HepG2 (cell line): Measurements from ENCODE around the gene TOX2. TPM values are rescaled to one million over a fixed set of nuclear protein-coding genes. Genes with fewer than 3 reads are reported as not detected.
A peak's percentile ranks its signal among the peaks of the same experiment; 100 is the strongest.

ENCODE experiments used
- ATAC-seq: fragments of 200-7000 bp; cut with Tn5 transposase; 3 replicates; pipeline ENCODE4 v1.9.1; 2020; ENCODE audit warnings: mild to moderate bottlenecking, moderate library complexity
- BruUV-seq: library from RNA; stranded (reverse); fragments of 400-500 nt; replicated peaks from 2 replicates; lab custom pipeline; 2021; lab: Mats Ljungman, UMichigan
- CTCF ChIA-PET: fragments of 300-600 bp; formaldehyde crosslinking; extraction: SDS; loops from one replicate; lab custom pipeline; 2021; ENCODE audit warnings: low total read pairs, inconsistent platforms, low intra/inter-chr PET ratio; lab: Yijun Ruan, JAX
- POLR2A ChIA-PET: fragments of 350-600 bp; sonication (Branson Sonifier 250); formaldehyde crosslinking; loops from one replicate; lab custom pipeline; 2020; ENCODE audit warnings: antibody characterized with exemption, inconsistent platforms; lab: Yijun Ruan, JAX
- DNase-seq: peaks from one replicate; pipeline ENCODE4 v3.0.0-alpha.2; 2015; ENCODE audit warnings: low spot score
- FAIRE-seq: peaks from 3 replicates; lab custom pipeline; 2011; peaks lifted over from hg19 to GRCh38; lab: Jason Lieb, UNC
- H2AFZ ChIP-seq: one replicate; pipeline ENCODE4 v1.6.1; 2011; ENCODE audit warnings: low read length, inconsistent platforms
- H3K27ac ChIP-seq: fragments of 300-600 bp; 3 replicates; pipeline ENCODE4 v1.8.0; 2011; ENCODE audit warnings: mixed run types, mild to moderate bottlenecking, mixed read lengths, low read length, inconsistent platforms; ENCODE audit not compliant: insufficient read depth; ENCODE audit errors: extremely low read length
- H3K27me3 ChIP-seq, 2 experiments: fragments of 200-600 bp in 1 of 2; 2 replicates in 1 of 2; 3 replicates in 1 of 2; pipeline versions ENCODE4 v1.6.0 to v1.8.0; 2011; ENCODE audit warnings: low read length in 2 of 2, mild to moderate bottlenecking in 2 of 2, moderate library complexity in 2 of 2, inconsistent platforms in 1 of 2; ENCODE audit not compliant: insufficient read depth in 2 of 2, control insufficient read depth in 1 of 2
- H3K36me3 ChIP-seq, 2 experiments: fragments of 200-600 bp in 1 of 2; replicated peaks in 1 of 2; 2 replicates in 1 of 2; 3 replicates in 1 of 2; pipeline versions ENCODE4 v1.5.1 to v1.8.0; 2011; ENCODE audit warnings: low read length in 2 of 2, inconsistent platforms in 1 of 2; ENCODE audit not compliant: insufficient read depth in 2 of 2, control insufficient read depth in 1 of 2
- H3K4me1 ChIP-seq: 2 replicates; pipeline ENCODE4 v1.5.1; 2012; ENCODE audit warnings: low read length, inconsistent platforms; ENCODE audit not compliant: insufficient read depth
- H3K4me2 ChIP-seq: 2 replicates; pipeline ENCODE4 v1.6.0; 2011; ENCODE audit warnings: low read depth, low read length, inconsistent platforms
- H3K4me3 ChIP-seq, 3 experiments: fragments of 200-600 bp in 1 of 3; sonication (generic), shearing (Covaris generic) in 1 of 3; replicated peaks in 1 of 3; 2 replicates each; pipeline ENCODE4 v1.5.1; 2011 to 2016; ENCODE audit warnings: low read length in 3 of 3, inconsistent platforms in 2 of 3, low read depth in 2 of 3, mild to moderate bottlenecking in 2 of 3, control low read depth in 1 of 3, mixed read lengths in 1 of 3; ENCODE audit not compliant: insufficient read depth in 1 of 3
- H3K79me2 ChIP-seq: one replicate; pipeline ENCODE4 v1.6.1; 2011; ENCODE audit warnings: low read length, inconsistent platforms; ENCODE audit not compliant: insufficient read depth
- H3K9ac ChIP-seq: 2 replicates; pipeline ENCODE4 v1.6.0; 2011; ENCODE audit warnings: mild to moderate bottlenecking, low read depth, low read length, inconsistent platforms; ENCODE audit not compliant: insufficient read depth
- H3K9me3 ChIP-seq: 2 replicates; pipeline ENCODE4 v1.5.1; 2012; ENCODE audit warnings: mild to moderate bottlenecking, low read length
- H4K20me1 ChIP-seq: 2 replicates; pipeline ENCODE4 v1.6.0; 2011; ENCODE audit warnings: inconsistent platforms, mild to moderate bottlenecking, low read length, moderate library complexity; ENCODE audit not compliant: insufficient read depth
- ATF7 ChIP-seq, 2 experiments: fragments of 450-650 bp in 1 of 2; sonication (generic) in 1 of 2; formaldehyde crosslinking in 1 of 2; IDR thresholded peaks; 2 replicates each; pipeline versions ENCODE4 v1.4.0 to v1.6.1; 2016 to 2020; ENCODE audit warnings: antibody characterized with exemption in 1 of 2, mild to moderate bottlenecking in 1 of 2, missing genetic modification reagents in 1 of 2
- CREB1 ChIP-seq, 2 experiments: fragments of 450-650 bp in 1 of 2; IDR thresholded peaks; 2 replicates each; pipeline ENCODE4 v1.6.1; 2016 to 2017; ENCODE audit warnings: control low read depth in 1 of 2, mild to moderate bottlenecking in 1 of 2, missing compliant biosample characterization in 1 of 2, missing genetic modification characterization in 1 of 2
- ERF ChIP-seq: IDR thresholded peaks from 2 replicates; pipeline ENCODE4 v1.6.1; 2018; ENCODE audit warnings: missing biosample characterization, missing genetic modification reagents
- GRHL1 ChIP-seq: sonication (generic); formaldehyde crosslinking; conservative IDR thresholded peaks from 2 replicates; pipeline ENCODE4 v1.8.0; 2022; ENCODE audit warnings: missing genetic modification reagents
- GTF3A ChIP-seq: sonication (generic); formaldehyde crosslinking; conservative IDR thresholded peaks from 2 replicates; pipeline ENCODE4 v1.4.0; 2020; ENCODE audit warnings: mild to moderate bottlenecking, missing genetic modification reagents
- RBM22 ChIP-seq: fragments of 200-400 bp; formaldehyde crosslinking; optimal IDR thresholded peaks from 2 replicates; pipeline ENCODE3; 2017; ENCODE audit warnings: mild to moderate bottlenecking, low read length, moderate library complexity
- SPEN ChIP-seq: sonication (generic); formaldehyde crosslinking; IDR thresholded peaks from 2 replicates; pipeline ENCODE4 v1.5.1; 2020; ENCODE audit warnings: low read depth, mild to moderate bottlenecking, missing genetic modification reagents
- YY1 ChIP-seq: IDR thresholded peaks from 2 replicates; pipeline ENCODE4 v1.6.1; 2011; ENCODE audit warnings: low read length, low read depth, moderate library complexity, mild to moderate bottlenecking; ENCODE audit not compliant: insufficient read depth, insufficient replicate concordance
- ZNF264 ChIP-seq: sonication (generic); formaldehyde crosslinking; IDR thresholded peaks from 2 replicates; pipeline ENCODE4 v1.4.0; 2020; ENCODE audit warnings: missing genetic modification reagents
- WGBS: methylation state at CpG from one replicate; pipeline ENCODE4 v1.1.6; 2017; ENCODE audit warnings: low lambda C conversion rate; 5-methylcytosine and 5-hydroxymethylcytosine counted together
- in situ Hi-C: cut with HindIII; loops from 2 replicates; pipeline ENCODE4 v1.10.0; 2017; ENCODE audit warnings: low pct_unique_long_range_greater_than_20kb; ENCODE audit not compliant: extremely low pct_ligation_motif_present
- intact Hi-C: fragments of 100-400 bp; cut with micrococcal nuclease; formaldehyde crosslinking; loops from one replicate; pipeline ENCODE4 v1.10.0; 2022; ENCODE audit not compliant: unreplicated experiment
- polyA plus RNA-seq, 8 experiments: library from polyadenylated mRNA; depleted of rRNA in 3 of 8; stranded (reverse) in 7 of 8; unstranded in 1 of 8; fragments of >200 nt; fragmentation: Illumina TruSeq in 4 of 8; extraction: Trizol in 4 of 8; gene quantifications; 2 replicates each; pipeline versions ENCODE4 v1.2.1 to v1.2.3, GENCODE V29; 2011 to 2016; ENCODE audit warnings: low read depth in 4 of 8, missing spikeins in 1 of 8, mixed read lengths in 1 of 8; ENCODE audit not compliant: insufficient read depth in 1 of 8
- total RNA-seq, 5 experiments: library from RNA; depleted of rRNA; stranded (reverse); fragments of >200 nt; fragmentation: Illumina TruSeq; extraction: Trizol; gene quantifications; 2 replicates each; pipeline ENCODE4 v1.2.3, GENCODE V29; 2016; ENCODE audit warnings: low read depth in 1 of 5
- TF ChIP-seq, protein P1 (sequence below): sonication (generic); formaldehyde crosslinking; IDR thresholded peaks from 2 replicates; pipeline ENCODE4 v1.9.0; 2022; ENCODE audit warnings: low read depth, missing genetic modification reagents

Gene TOX2
- total and polyA plus RNA-seq, 2 of the 13 experiments (the other 11 are each of a cell fraction or from before 2014, with no cell fraction given): not detected

DNA sequence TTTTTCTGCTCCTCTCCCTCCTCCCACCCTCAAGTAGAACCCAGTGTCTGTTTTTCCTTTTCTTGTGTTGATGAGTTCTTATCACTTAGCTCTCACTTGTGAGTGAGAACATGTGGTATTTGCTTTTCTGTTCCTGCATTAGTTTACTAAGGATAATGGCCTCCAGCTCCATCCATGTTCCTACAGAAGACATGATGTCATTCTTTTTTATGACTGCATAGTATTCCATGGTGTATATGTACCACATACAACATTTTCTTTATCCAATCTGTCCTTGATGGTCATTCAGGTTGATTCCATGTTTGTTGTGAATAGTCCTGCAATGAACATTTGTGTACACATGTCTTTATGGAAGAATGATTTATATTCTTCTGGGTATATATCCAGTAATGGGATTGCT is 81.0 kb downstream of the TOX2 start:
- TF ChIP-seq GTF3A (CRISPR knock-in tag) (no peak), ATF7 (IDR thresholded peaks at IDR 0.05) (peak; percentile 87), ATF7 (CRISPR knock-in tag; IDR thresholded peaks at IDR 0.05) (no peak), CREB1 (IDR thresholded peaks at IDR 0.05) (0 out of 2 replicates have a peak, but pooled peaks have one; percentile 19), CREB1 (CRISPR knock-in tag; IDR thresholded peaks at IDR 0.05) (no peak)
- Histone ChIP-seq H3K4me2 (no peak overlapping the region), H4K20me1 (no peaks in the 10 kb centered on the region), H3K27me3 (peaks cover 2 to 4% of the 10 kb centered on the region in 2 experiments; a peak in 3 of 5 replicates), H3K4me1 (no peaks in the 10 kb centered on the region), H3K4me3 (no peak overlapping the region), H3K27ac (no peak overlapping the region), H3K9ac (no peak overlapping the region), H3K79me2 (no peaks in the 10 kb centered on the region), H2AFZ (no peak overlapping the region), H3K36me3 (no peaks in the 10 kb centered on the region), H3K9me3 (no peaks in the 10 kb centered on the region)
- BruUV-seq: no TSS peak
- FAIRE-seq (peak; percentile 72), DNase-seq (no peak), ATAC-seq (no peak)
- intact Hi-C loops (no loop called here), in situ Hi-C loops (no loop called here)
- ChIA-PET CTCF (no interaction called here), POLR2A (no interaction called here)

DNA sequence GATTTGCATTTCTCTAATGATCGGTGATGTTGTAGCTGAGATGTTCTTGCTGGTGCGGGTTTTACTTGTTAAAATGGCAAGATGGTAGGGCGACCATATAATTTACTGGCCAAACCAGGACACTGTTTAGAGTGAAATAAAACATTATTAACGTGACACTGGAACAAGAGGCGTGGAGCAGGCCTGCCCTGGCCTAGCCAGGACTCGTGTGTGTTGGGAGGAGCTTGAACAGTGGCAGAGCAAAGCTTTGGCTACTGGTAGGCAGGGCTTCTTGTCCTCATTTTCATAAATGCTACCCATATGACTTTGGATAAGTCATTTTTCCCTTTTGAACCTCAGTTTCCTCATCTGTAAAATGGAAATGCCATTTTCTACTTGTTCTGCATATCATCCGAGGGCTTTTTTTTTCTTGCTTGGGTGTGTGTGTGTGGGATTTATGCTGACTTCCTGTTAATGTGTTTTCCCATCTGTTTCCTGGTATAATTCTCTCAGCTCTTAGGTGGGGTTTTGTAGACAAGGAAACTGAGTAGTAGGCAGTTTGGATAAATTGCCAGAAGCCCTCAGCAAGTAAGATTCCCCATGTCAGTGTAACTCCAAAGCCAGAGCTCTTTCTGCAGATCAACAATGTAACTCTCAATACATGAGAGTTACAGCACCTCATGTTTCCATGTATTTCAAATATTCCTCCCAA is 81.7 kb downstream of the TOX2 start:
- H3K27ac ChIP-seq: no peak overlapping the region

More for the DNA sequence above, 81.7 kb downstream of the TOX2 start:
- no peak overlapping the region for H3K9ac ChIP-seq
- in situ Hi-C loops: no loop called here
- no peaks in the 10 kb centered on the region for H3K9me3 ChIP-seq
- H3K4me3 ChIP-seq: no peak overlapping the region
- H3K36me3 ChIP-seq: no peaks in the 10 kb centered on the region
- H3K27me3 ChIP-seq: peaks cover 2 to 4% of the 10 kb centered on the region in 2 experiments; a peak in 2 of 5 replicates
- WGBS: 21% methylated on average over 7 of the region's 7 CpGs
- DNase-seq (no peak), FAIRE-seq (no peak), ATAC-seq (no peak)
- no peak overlapping the region for H2AFZ ChIP-seq
- H3K4me1 ChIP-seq: no peaks in the 10 kb centered on the region
- no peaks in the 10 kb centered on the region for H3K79me2 ChIP-seq
- H4K20me1 ChIP-seq: no peaks in the 10 kb centered on the region
- H3K4me2 ChIP-seq: no peak overlapping the region
- BruUV-seq: no TSS peak
- ChIA-PET POLR2A (no interaction called here), CTCF (no interaction called here)
- TF ChIP-seq GRHL1 (CRISPR knock-in tag): no peak
- TF ChIP-seq RBM22: no peak
- no peak for TF ChIP-seq ZNF264
- TF ChIP-seq ERF (CRISPR knock-in tag): no peak
- TF ChIP-seq, protein P1, sequence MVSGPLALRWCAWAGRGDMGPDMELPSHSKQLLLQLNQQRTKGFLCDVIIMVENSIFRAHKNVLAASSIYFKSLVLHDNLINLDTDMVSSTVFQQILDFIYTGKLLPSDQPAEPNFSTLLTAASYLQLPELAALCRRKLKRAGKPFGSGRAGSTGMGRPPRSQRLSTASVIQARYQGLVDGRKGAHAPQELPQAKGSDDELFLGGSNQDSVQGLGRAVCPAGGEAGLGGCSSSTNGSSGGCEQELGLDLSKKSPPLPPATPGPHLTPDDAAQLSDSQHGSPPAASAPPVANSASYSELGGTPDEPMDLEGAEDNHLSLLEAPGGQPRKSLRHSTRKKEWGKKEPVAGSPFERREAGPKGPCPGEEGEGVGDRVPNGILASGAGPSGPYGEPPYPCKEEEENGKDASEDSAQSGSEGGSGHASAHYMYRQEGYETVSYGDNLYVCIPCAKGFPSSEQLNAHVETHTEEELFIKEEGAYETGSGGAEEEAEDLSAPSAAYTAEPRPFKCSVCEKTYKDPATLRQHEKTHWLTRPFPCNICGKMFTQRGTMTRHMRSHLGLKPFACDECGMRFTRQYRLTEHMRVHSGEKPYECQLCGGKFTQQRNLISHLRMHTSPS (CRISPR knock-in tag): no peak
- no peak for TF ChIP-seq YY1
- TF ChIP-seq SPEN: no peak
- intact Hi-C loops: no loop called here
